Memory B cell (primary cell): Measurements from ENCODE around the gene CSNK1D.

ENCODE experiments used
- ATAC-seq: fragments of 150-1000 bp; cut with Tn5 transposase; 2 replicates; pipeline ENCODE4 v1.10.0; 2021; ENCODE audit warnings: low read depth, mild to moderate bottlenecking, moderate library complexity
- DNase-seq, 2 donors: peaks; one replicate each; pipeline ENCODE4 v3.0.0; 2022; ENCODE audit warnings: low spot score in 2 of 2
- H3K27ac Mint-ChIP-seq: one replicate; pipeline ENCODE4 v1.8.0; 2022; ENCODE audit warnings: mild to moderate bottlenecking, moderate library complexity, mixed read lengths
- H3K27me3 Mint-ChIP-seq: one replicate; pipeline ENCODE4 v1.8.0; 2022; ENCODE audit warnings: mixed read lengths
- H3K36me3 Mint-ChIP-seq: one replicate; pipeline ENCODE4 v1.8.0; 2022; ENCODE audit warnings: mild to moderate bottlenecking, mixed read lengths
- H3K4me1 Mint-ChIP-seq: one replicate; pipeline ENCODE4 v1.8.0; 2022; ENCODE audit warnings: mixed read lengths
- H3K4me3 Mint-ChIP-seq: one replicate; pipeline ENCODE4 v1.8.0; 2022; ENCODE audit warnings: mild to moderate bottlenecking, moderate library complexity, mixed read lengths
- H3K9me3 Mint-ChIP-seq: one replicate; pipeline ENCODE4 v1.8.0; 2022; ENCODE audit warnings: mixed read lengths

The CSNK1D gene

GRCh38 chr17:82273327-82274133 lies at the start of gene CSNK1D:
Gene CSNK1D (minus strand): TSS chr17:82273700. CDS start chr17:82273381, 319 bp downstream.
- Mint-ChIP-seq H3K4me3 (peak within 1 kb of the TSS; percentile 84), H3K9me3 (no peaks in the 10 kb centered on the region), H3K27me3 (peaks cover 11% of the 10 kb centered on the region), H3K27ac (peak within 1 kb of the TSS; percentile 98), H3K36me3 (peaks cover 9% of the 10 kb centered on the region), H3K4me1 (peaks cover 32% of the 10 kb centered on the region)
- ATAC-seq = peak; percentile 86
- peak; percentile 89 to 97 for DNase-seq

GRCh38 chr17:82322526-82323453 lies 49.3 kb upstream of the CSNK1D start:
- H3K9me3 Mint-ChIP-seq = no peaks in the 10 kb centered on the region
- no peaks in the 10 kb centered on the region for H3K36me3 Mint-ChIP-seq
- ATAC-seq (no peak), DNase-seq (no peak)
- peaks cover 7% of the 10 kb centered on the region for H3K4me1 Mint-ChIP-seq
- H3K4me3 Mint-ChIP-seq = no peak overlapping the region
- H3K27me3 Mint-ChIP-seq = peaks cover 20% of the 10 kb centered on the region
- H3K27ac Mint-ChIP-seq = no peak overlapping the region

DNA sequence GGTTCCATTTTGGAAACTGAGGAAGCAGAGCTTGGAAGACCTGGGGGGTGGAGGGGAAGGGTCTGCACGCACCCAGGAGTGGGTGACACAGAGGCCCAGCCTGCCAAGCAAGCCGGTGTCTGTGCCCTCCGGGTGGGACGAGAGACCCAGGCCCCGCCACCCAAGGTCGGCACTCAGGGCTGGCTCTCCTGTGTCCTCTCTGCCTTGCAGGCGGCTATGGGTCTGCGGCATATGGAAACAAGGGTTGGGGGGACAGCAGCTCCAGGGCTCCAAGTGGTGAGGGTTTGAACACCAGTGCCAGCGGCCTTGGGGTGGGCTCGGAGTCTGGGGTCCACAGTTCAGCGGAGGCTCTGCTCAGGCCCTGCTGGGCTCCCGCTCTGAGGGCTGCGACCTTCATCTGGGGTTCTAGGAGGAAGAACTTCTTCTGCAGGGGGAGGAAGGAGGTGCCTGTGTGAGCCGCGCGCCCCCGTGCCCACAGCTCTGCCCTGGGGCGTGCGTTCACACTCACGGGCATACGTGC lies 48.5 kb upstream of the CSNK1D start:
- Mint-ChIP-seq H3K4me3 (peak overlapping the region; percentile 8), H3K36me3 (no peaks in the 10 kb centered on the region), H3K27me3 (peaks cover 15% of the 10 kb centered on the region), H3K9me3 (no peaks in the 10 kb centered on the region), H3K4me1 (peaks cover 7% of the 10 kb centered on the region), H3K27ac (no peak overlapping the region)
- DNase-seq (no peak), ATAC-seq (no peak)

- Mint-ChIP-seq H3K4me3 (peak overlapping the region; percentile 72), H3K36me3 (no peaks in the 10 kb centered on the region), H3K4me1 (peaks cover 7% of the 10 kb centered on the region), H3K27ac (peak overlapping the region; percentile 75), H3K27me3 (peaks cover 13% of the 10 kb centered on the region), H3K9me3 (no peaks in the 10 kb centered on the region)
- ATAC-seq = peak; percentile 78
- DNase-seq = peak; percentile 75 to 82
Measured at GRCh38 chr17:82320956-82321927, 47.7 kb upstream of the CSNK1D start.

DNA sequence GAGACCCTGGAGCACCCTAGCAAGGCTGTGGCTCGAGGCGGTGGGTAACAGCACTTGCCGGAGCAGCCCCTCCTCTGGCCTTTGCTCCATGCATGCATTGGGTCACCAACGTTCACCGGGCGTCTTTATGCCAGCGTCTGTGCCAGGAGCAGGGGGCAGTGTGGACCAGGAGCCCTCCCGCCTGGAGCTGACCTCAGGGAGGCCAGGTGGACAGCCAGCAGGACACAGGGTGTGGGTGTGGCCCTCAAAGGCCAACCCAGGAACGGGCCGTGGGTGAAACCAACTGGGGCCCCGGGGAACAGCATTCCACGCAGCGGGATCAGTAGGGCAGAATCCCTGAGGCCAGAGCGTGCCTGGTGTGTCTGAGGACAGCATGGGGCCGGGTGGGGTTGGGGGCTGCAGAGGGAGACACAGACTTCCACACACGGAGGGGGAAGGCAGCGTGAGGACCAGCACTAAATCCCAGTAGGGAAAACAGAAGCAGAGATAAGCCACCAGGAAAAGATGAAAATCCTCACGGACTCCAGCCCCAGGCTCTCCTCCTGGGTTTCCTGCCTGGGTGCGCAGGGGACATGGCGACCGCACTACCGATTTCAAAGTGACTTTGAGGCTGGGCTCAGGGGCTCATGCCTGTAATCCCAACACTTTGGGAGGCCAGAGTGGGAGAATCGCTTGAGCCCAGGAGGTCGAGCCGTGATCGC lies 46.8 kb upstream of the CSNK1D start:
- Mint-ChIP-seq H3K36me3 (no peaks in the 10 kb centered on the region), H3K4me3 (peak overlapping the region; percentile 29), H3K9me3 (no peaks in the 10 kb centered on the region), H3K4me1 (peaks cover 14% of the 10 kb centered on the region), H3K27me3 (peaks cover 20% of the 10 kb centered on the region), H3K27ac (no peak overlapping the region)
- ATAC-seq = no peak
- no peak for DNase-seq

DNA sequence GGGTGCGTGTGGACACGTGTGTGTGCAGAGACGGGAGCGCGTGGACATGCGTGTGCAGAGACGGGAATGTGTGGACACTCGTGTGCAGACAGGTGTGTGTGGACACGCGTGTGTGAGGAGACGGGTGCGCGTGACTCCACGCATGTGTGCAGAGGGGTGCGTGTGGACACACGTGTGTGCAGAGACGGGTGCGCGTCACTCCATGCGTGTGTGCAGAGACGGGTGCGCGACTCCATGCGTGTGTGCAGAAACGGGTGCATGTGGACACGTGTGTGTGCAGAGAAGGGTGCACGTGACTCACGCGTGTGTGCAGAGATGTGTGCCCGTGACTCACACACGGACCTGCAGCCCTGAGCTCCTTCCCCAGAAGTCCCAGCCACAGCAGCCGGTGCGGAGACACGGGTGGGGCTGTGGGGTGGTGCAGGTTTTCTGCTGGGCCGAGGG lies 46.1 kb upstream of the CSNK1D start:
- ATAC-seq (no peak), DNase-seq (no peak)
- H3K27ac Mint-ChIP-seq = no peak overlapping the region
- H3K4me3 Mint-ChIP-seq = no peak overlapping the region
- peaks cover 18% of the 10 kb centered on the region for H3K27me3 Mint-ChIP-seq
- no peaks in the 10 kb centered on the region for H3K9me3 Mint-ChIP-seq
- H3K36me3 Mint-ChIP-seq = no peaks in the 10 kb centered on the region
- H3K4me1 Mint-ChIP-seq = peaks cover 14% of the 10 kb centered on the region

DNA sequence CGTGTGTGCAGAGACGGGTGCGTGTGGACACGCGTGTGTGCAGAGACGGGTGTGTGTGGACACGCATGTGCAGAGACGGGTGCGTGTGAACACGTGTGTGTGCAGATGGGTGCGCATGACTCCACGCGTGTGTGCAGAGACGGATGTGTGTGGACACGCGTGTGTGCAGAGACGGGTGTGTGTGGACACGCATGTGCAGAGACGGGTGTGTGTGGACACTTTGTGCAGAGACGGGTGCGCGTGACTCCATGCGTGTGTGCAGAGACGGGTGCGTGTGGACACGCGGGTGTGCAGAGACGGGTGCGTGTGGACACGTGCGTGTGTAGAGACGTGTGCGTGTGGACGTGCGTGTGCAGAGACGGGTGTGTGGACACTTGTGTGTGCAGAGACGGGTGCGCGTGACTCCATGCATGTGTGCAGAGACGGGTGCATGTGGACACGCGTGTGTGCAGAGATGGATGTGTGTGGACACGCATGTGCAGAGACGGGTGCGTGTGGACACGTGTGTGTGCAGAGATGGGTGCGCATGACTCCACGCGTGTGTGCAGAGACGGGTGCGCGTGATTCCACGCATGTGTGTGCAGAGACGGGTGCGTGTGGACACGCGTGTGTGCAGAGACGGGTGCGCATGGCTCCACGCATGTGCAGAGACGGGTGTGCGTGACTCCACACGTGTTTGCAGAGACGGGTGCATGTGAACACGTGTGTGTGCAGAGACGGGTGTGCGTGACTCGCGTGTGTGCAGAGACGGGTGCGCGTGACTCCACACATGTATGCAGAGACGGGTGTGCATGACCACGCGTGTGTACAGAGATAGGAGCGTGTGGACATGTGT lies 45.5 kb upstream of the CSNK1D start:
- no peaks in the 10 kb centered on the region for H3K9me3 Mint-ChIP-seq
- no peak overlapping the region for H3K4me3 Mint-ChIP-seq
- H3K27me3 Mint-ChIP-seq = peaks cover 21% of the 10 kb centered on the region
- peaks cover 12% of the 10 kb centered on the region for H3K4me1 Mint-ChIP-seq
- no peaks in the 10 kb centered on the region for H3K36me3 Mint-ChIP-seq
- H3K27ac Mint-ChIP-seq = no peak overlapping the region
- ATAC-seq (no peak), DNase-seq (no peak)

- no peak overlapping the region for H3K4me3 Mint-ChIP-seq
- peaks cover 18% of the 10 kb centered on the region for H3K27me3 Mint-ChIP-seq
- no peaks in the 10 kb centered on the region for H3K36me3 Mint-ChIP-seq
- no peaks in the 10 kb centered on the region for H3K9me3 Mint-ChIP-seq
- ATAC-seq (no peak), DNase-seq (no peak)
- peaks cover 12% of the 10 kb centered on the region for H3K4me1 Mint-ChIP-seq
- H3K27ac Mint-ChIP-seq = no peak overlapping the region
Measured at GRCh38 chr17:82318169-82318498, 44.6 kb upstream of the CSNK1D start.

GRCh38 chr17:82317394-82318168 lies 44.1 kb upstream of the CSNK1D start, which contains the start of gene CD7:
Gene CD7 (minus strand): TSS chr17:82317608. CDS start chr17:82317495, 113 bp downstream.
- H3K27me3 Mint-ChIP-seq = peaks cover 12% of the 10 kb centered on the region
- H3K4me3 Mint-ChIP-seq = no peak within 1 kb of the TSS
- no peak for ATAC-seq
- no peaks in the 10 kb centered on the region for H3K9me3 Mint-ChIP-seq
- DNase-seq = no peak
- H3K4me1 Mint-ChIP-seq = peaks cover 12% of the 10 kb centered on the region
- no peak within 1 kb of the TSS for H3K27ac Mint-ChIP-seq
- H3K36me3 Mint-ChIP-seq = no peaks in the 10 kb centered on the region

DNA sequence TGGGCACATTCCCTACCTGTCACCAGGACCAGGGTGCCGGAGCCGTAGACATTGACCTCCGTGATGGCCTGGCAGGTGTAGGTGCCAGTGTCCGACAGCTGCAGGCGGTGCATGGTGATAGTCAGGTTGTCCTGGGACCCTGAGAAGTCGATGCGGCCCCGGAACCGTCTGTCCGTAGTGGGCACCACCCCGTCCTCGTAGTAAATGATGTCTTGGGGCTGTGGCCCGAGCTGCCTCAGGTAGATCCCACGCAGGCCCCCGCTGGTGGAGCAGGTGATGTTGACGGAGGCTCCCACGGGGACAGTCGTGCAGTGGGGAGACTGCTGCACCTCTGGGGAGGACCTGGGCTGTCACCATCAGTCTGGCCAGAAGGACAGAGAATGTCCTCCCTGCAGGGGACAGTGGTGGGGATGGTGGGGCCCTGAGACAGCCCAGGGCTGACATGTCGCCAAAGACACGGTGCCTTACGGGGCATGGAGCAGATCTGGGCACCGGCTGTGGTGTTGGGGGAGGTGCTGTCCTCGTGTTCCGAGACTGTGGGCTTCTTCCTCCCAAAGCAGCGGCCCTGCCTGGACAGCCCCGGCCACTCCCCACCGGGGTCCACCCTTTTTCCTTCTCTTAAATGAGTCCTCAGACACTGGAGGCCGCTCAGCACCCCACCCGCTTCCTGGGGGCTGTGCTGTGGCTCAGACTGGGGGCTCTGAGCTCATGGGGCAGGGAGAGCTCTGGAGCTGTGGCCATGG lies 43.3 kb upstream of the CSNK1D start:
- no peak for DNase-seq
- peaks cover 12% of the 10 kb centered on the region for H3K4me1 Mint-ChIP-seq
- H3K4me3 Mint-ChIP-seq = no peak overlapping the region
- peaks cover 12% of the 10 kb centered on the region for H3K27me3 Mint-ChIP-seq
- no peaks in the 10 kb centered on the region for H3K36me3 Mint-ChIP-seq
- ATAC-seq = no peak
- no peaks in the 10 kb centered on the region for H3K9me3 Mint-ChIP-seq
- H3K27ac Mint-ChIP-seq = no peak overlapping the region

DNA sequence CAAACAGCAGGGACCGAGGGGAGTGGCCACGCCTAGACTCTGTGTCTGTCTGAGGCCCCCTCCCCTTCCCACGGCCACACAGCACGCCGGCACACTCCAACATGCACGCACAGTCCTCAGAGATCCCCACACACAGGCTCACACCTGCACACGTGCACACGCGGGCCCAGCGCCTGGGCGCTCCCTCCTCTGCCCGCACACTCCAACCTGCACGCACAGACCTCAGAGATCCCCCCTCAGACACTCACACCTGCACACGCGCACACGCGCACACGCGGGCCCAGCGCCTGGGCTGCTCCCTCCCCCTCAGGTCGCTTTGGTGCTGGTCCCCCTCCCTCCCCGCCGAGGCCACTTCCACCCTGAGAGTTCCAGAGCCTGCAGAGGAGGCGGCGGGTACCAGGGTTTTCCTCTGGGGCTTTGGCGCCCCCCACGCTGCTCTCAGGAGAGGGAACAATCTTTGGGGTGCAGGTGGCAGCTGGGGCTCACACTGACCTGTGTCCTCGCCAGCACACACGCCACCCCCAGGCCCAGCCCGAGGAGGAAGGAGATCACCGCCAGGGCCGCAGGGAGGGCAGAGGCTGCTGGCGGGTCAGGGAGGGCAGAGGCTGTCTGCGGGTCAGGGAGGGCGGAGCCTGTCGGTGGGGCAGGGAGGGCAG lies 42.3 kb upstream of the CSNK1D start:
- no peaks in the 10 kb centered on the region for H3K9me3 Mint-ChIP-seq
- ATAC-seq = peak; percentile 56
- DNase-seq = no peak
- peaks cover 16% of the 10 kb centered on the region for H3K27me3 Mint-ChIP-seq
- no peaks in the 10 kb centered on the region for H3K36me3 Mint-ChIP-seq
- H3K4me1 Mint-ChIP-seq = peaks cover 10% of the 10 kb centered on the region
- H3K4me3 Mint-ChIP-seq = peak overlapping the region; percentile 24
- H3K27ac Mint-ChIP-seq = no peak overlapping the region
